ENCODE data around the gene TTC23. TPM values are rescaled to one million over a fixed set of nuclear protein-coding genes. Genes with fewer than 3 reads are reported as not detected.

TTC23 gene
- polyA plus RNA-seq, 1 donor (not counting 4 experiments of a cell fraction or from before 2014, with no cell fraction given) = 6.7 TPM

- H2AFZ ChIP-seq (ENCODE audit: control insufficient read depth, low read length) = no peak overlapping the region
- dilution Hi-C loops (cut with MboI; ENCODE audit: extremely low pct_ligation_motif_present, low sequenced_read_pairs) = no loop called here
- no peaks in the 10 kb centered on the region for H4K20me1 ChIP-seq (ENCODE audit: control insufficient read depth, extremely low read depth, insufficient read depth, low read length)
- no peaks in the 10 kb centered on the region for H3K4me1 ChIP-seq (ENCODE audit: control insufficient read depth, extremely low read depth, insufficient read depth, low read length)
- H3K4me2 ChIP-seq (ENCODE audit: control insufficient read depth, extremely low read depth, insufficient read depth, low read depth, low read length) = no peak overlapping the region
- TF ChIP-seq EZH2 (IDR thresholded peaks at IDR 0.05; ENCODE audit: low read length) (no peak), CTCF (optimal IDR thresholded peaks at IDR 0.05 in 1 of 3, IDR thresholded peaks at IDR 0.05 in 1 of 3, conservative IDR thresholded peaks at IDR 0.05 in 1 of 3; ENCODE audit: extremely low read depth in 1 of 3, insufficient read depth in 2 of 3, low read length in 3 of 3) (no peak)
- no peaks in the 10 kb centered on the region for H3K9me1 ChIP-seq (ENCODE audit: control insufficient read depth, extremely low read depth, insufficient read depth, low read length)
- DNase-seq (ENCODE audit: low read depth, low spot score) = no peak
- H3K9ac ChIP-seq (ENCODE audit: control insufficient read depth, extremely low read depth, insufficient read depth, low read length) = no peak overlapping the region
- H3K27me3 ChIP-seq (ENCODE audit: control insufficient read depth, extremely low read depth, insufficient read depth, low read length) = no peaks in the 10 kb centered on the region
- no peaks in the 10 kb centered on the region for H3K36me3 ChIP-seq (ENCODE audit: control insufficient read depth in 2 of 2, extremely low read depth in 1 of 2, insufficient read depth in 2 of 2, low read length in 2 of 2)
- no peaks in the 10 kb centered on the region for H3K9me3 ChIP-seq (ENCODE audit: control insufficient read depth, low read depth, low read length)
- no peak overlapping the region for H3K4me3 ChIP-seq (ENCODE audit: control insufficient read depth in 2 of 3, extremely low read depth in 1 of 3, insufficient read depth in 2 of 3, low read depth in 1 of 3, low read length in 3 of 3)
- H3K79me2 ChIP-seq (ENCODE audit: control insufficient read depth, insufficient read depth, low read length) = no peaks in the 10 kb centered on the region
- H3K27ac ChIP-seq (ENCODE audit: control insufficient read depth, insufficient read depth, low read length) = no peak overlapping the region
- no peak for FAIRE-seq
Observed at GRCh38 chr15:99129644-99130043, 119.7 kb downstream of the TTC23 start.

GRCh38 chr15:99128411-99128810 is 121.0 kb downstream of the TTC23 start:
- no peak for TF ChIP-seq EZH2 (IDR thresholded peaks at IDR 0.05; ENCODE audit: low read length)
- no peak for TF ChIP-seq CTCF (optimal IDR thresholded peaks at IDR 0.05 in 1 of 3, IDR thresholded peaks at IDR 0.05 in 1 of 3, conservative IDR thresholded peaks at IDR 0.05 in 1 of 3; ENCODE audit: extremely low read depth in 1 of 3, insufficient read depth in 2 of 3, low read length in 3 of 3)
- H3K79me2 ChIP-seq (ENCODE audit: control insufficient read depth, insufficient read depth, low read length) = no peaks in the 10 kb centered on the region
- dilution Hi-C loops (cut with MboI; ENCODE audit: extremely low pct_ligation_motif_present, low sequenced_read_pairs) = no loop called here
- peaks cover 12% of the 10 kb centered on the region for H3K4me1 ChIP-seq (ENCODE audit: control insufficient read depth, extremely low read depth, insufficient read depth, low read length)
- no peaks in the 10 kb centered on the region for H3K9me3 ChIP-seq (ENCODE audit: control insufficient read depth, low read depth, low read length)
- no peaks in the 10 kb centered on the region for H3K27me3 ChIP-seq (ENCODE audit: control insufficient read depth, extremely low read depth, insufficient read depth, low read length)
- no peak overlapping the region for H3K27ac ChIP-seq (ENCODE audit: control insufficient read depth, insufficient read depth, low read length)
- H4K20me1 ChIP-seq (ENCODE audit: control insufficient read depth, extremely low read depth, insufficient read depth, low read length) = no peaks in the 10 kb centered on the region
- H3K9me1 ChIP-seq (ENCODE audit: control insufficient read depth, extremely low read depth, insufficient read depth, low read length) = no peaks in the 10 kb centered on the region
- H3K4me2 ChIP-seq (ENCODE audit: control insufficient read depth, extremely low read depth, insufficient read depth, low read depth, low read length) = no peak overlapping the region
- DNase-seq (ENCODE audit: low read depth, low spot score) (no peak), FAIRE-seq (no peak)
- H3K4me3 ChIP-seq (ENCODE audit: control insufficient read depth in 2 of 3, extremely low read depth in 1 of 3, insufficient read depth in 2 of 3, low read depth in 1 of 3, low read length in 3 of 3) = no peak overlapping the region
- H2AFZ ChIP-seq (ENCODE audit: control insufficient read depth, low read length) = no peak overlapping the region
- H3K9ac ChIP-seq (ENCODE audit: control insufficient read depth, extremely low read depth, insufficient read depth, low read length) = no peak overlapping the region
- no peaks in the 10 kb centered on the region for H3K36me3 ChIP-seq (ENCODE audit: control insufficient read depth in 2 of 2, extremely low read depth in 1 of 2, insufficient read depth in 2 of 2, low read length in 2 of 2)
